GM18499 (cell line): ENCODE measurements around the gene BCCIP.

Experiments used
- ATAC-seq: cut with Tn5 transposase; IDR thresholded peaks from one replicate; pipeline ENCODE4 v1.9.1; 2021; ENCODE audit warnings: moderate number of reproducible peaks; ENCODE audit not compliant: insufficient read depth, unreplicated experiment

Gene BCCIP

DNA sequence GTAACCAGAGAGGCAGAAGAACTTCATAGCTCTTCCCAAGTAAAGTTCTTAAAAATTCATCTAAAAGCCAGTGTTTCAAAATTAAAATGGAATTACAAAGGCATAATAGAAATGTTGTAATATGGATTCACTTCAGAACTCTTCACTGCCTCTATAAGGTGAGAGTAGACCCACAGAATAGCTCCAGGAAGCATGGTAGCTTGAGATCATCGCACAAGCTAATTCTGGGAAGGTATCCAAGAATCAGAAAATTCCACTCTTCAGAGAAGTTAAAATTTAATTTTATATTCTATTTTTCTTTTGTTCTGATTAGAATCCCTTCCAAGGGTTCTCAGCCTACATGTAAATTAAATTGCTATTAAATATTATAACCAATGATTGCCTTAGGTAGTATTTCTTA lies 59.2 kb downstream of the BCCIP start:
- ATAC-seq, result no peak

DNA sequence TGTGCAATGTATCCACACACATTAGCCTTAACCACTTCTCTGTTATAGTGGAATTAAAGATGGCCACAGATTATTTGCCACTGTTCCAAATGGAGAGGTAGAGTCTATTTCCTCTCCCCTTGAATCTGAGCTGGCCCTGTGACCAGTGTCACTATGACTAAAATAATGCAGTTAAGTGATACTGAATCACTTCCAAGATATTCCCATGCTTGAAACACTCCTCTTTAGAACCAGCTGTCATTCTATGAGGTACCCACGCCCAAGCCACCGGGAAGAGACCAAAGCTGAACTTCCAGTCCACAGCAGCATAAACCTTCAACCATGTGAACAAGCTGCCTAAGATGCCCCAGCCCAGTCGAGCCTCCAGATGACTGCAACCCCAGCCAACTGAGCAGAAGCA lies 59.9 kb downstream of the BCCIP start:
- ATAC-seq, result no peak
